Measurements from ENCODE around the gene NTMT2.

NTMT2 gene

GRCh38 chr1:170205301-170205700 is 59.5 kb downstream of the NTMT2 start:
- no peak for DNase-seq (ENCODE audit: low read depth in 2 of 2, low spot score in 1 of 2)

GRCh38 chr1:170209125-170209524 is 63.4 kb downstream of the NTMT2 start:
- DNase-seq (ENCODE audit: low read depth in 2 of 2, low spot score in 1 of 2): no peak

GRCh38 chr1:170210142-170210541 is 64.4 kb downstream of the NTMT2 start:
- no peak for DNase-seq (ENCODE audit: low read depth in 2 of 2, low spot score in 1 of 2)

- DNase-seq (ENCODE audit: low read depth in 2 of 2, low spot score in 1 of 2): no peak
These were observed 67.8 kb downstream of the NTMT2 start for GRCh38 chr1:170213596-170213995.

GRCh38 chr1:170214117-170215032 is 68.6 kb downstream of the NTMT2 start:
- DNase-seq (ENCODE audit: low read depth in 2 of 2, low spot score in 1 of 2): no peak

GRCh38 chr1:170215072-170215885 is 69.5 kb downstream of the NTMT2 start:
- no peak for DNase-seq (ENCODE audit: low read depth in 2 of 2, low spot score in 1 of 2)

- no peak for DNase-seq (ENCODE audit: low read depth in 2 of 2, low spot score in 1 of 2)
These were observed 71.9 kb downstream of the NTMT2 start for GRCh38 chr1:170217517-170218256.

- DNase-seq (ENCODE audit: low read depth in 2 of 2, low spot score in 1 of 2): no peak
These were observed 72.5 kb downstream of the NTMT2 start for GRCh38 chr1:170218257-170218650.
